T-helper 1 cell (primary cell): ENCODE measurements around the gene DUS4L.
A peak's percentile ranks its signal among the peaks of the same experiment; 100 is the strongest.
"Not testable (repeated sequence)": the region's sequence is repeated elsewhere in the genome, so short reads cannot be mapped to it uniquely, and the experiment has no call there.

ENCODE experiments used
- DNase-seq, 5 donors: peaks; one replicate each; pipeline ENCODE4 v3.0.0-alpha.2; 2012 to 2020
- total RNA-seq, 4 donors: gene quantifications; one replicate each; lab custom pipeline; 2026; lab: John Stamatoyannopoulos, UW

Gene DUS4L, protein sequence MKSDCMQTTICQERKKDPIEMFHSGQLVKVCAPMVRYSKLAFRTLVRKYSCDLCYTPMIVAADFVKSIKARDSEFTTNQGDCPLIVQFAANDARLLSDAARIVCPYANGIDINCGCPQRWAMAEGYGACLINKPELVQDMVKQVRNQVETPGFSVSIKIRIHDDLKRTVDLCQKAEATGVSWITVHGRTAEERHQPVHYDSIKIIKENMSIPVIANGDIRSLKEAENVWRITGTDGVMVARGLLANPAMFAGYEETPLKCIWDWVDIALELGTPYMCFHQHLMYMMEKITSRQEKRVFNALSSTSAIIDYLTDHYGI
- 1.6 to 3.9 (median 2.0) reads per million in 4 donors for total RNA-seq

DNA sequence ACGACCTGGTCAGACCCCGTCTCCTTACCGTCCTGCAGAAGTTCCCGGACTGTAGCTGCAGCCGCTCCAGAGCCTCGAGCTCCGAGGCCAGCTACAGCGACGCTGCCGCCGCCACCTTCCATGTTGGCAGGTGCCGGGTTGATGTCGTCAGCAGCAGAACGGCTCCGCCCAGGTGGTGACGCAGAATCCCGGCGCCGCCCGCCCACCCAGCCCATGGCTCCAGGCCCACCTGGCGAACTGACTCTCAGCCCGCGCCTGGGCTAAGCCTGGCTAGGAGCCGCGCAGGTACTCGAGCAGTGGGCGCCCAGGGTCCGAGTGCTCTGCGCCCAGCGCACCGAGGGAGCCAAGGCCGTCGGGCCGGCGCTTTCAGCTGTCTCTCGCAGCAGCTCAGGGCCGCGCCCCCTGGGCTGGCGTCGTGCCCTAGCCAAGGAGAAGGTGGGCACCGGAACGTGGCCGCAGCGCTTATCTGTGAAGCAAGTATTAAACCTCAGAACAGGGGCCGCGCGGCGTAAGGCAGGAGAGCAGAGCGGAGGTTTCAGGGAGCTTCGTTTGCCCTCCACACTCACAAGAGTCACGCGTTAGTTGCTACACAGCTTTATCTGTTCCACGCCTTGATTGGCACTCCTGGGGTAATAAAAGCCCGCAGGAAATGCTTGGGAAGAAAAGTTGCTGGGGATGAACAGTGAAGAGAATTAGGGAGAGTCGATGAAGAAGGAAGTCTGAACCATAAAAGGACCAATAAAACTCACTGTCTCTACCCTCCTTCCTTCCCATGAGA, at the start of gene DUS4L, which contains the start of gene COG5:
Gene DUS4L, plus strand, starts transcription at position 197 of the 778 bp plus-strand sequence. CDS start 3,100 bp downstream, outside the sequence.
Gene COG5, minus strand, starts transcription at position 146 of the 778 bp plus-strand sequence. Its CDS starts 24 bp downstream, at position 122.
- peak; percentile 61 to 85 (median 81) for DNase-seq

DNA sequence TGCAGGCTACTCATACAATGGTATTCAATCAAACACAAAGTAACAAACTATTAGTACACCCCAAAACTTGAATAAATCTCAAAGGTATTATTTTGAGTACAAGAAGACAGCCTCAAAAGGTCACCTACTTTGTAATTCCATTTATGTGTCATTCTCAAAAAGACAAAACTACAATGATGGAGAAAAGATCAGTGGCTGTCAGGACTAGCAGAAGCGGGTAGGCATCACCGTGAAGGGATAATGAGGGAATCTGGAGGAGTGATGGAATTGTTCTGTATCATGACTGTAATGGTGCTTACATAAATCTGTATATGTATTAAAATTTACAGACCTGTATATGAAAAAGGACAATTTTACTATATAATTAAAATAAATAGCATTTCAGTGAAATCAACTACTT, 37.1 kb upstream of the DUS4L start:
- DNase-seq, result no peak

DNA sequence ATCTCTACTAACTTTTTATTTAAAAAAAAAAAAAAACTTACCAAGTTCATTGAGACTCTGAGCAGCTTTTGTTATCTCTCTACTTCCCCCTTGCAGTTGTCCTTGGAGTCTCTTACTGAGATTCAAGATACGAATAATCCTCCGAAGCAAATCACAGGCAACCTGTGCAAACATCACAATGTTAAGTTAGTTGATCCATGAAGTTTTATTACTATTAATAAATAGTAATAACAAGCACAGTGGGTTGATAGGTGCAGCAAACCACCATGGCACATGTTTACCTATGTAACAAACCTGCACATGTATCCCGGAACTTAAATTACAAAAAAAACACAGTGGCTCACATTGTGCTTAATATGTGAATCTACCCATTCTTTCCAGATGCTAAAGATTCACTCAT, 36.6 kb upstream of the DUS4L start:
- DNase-seq, result no peak

DNA sequence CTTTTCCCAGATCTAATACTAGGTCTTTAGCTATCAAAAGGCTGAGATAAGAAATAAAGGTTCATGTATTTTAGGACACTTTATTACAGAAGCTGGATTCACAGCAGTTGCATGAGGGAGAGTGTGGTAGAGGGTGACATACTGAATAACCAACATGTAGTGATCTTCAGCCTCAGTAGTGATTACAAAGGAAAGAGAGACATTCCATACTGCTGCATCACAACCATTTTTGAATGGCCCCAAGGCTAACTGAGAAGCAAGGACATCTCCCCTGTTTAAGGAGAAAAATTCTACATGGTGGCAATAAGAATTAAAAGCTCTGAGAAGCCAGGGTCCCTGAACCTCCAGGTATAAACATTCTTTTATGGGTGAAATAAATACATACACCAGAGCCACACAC, 35.3 kb upstream of the DUS4L start:
- no peak for DNase-seq

DNA sequence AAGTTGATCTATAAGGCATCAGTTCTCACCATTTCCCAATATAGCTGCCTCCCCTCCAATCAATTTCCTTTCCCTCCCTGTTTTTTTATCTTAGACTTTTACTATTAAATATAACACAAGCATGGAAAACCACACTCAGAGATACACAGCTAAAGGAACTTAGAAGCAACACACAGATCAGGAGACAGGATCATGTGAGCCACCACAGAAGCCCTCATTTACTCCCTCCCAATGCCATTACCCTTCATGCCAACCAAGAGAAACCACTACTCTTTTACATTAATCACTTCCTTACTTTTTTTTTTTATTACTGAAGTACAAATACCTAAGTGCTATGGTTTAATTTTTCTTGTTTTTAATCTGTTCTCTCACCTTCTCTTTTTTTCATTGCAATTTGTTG, 33.0 kb upstream of the DUS4L start:
- DNase-seq, result no peak

DNA sequence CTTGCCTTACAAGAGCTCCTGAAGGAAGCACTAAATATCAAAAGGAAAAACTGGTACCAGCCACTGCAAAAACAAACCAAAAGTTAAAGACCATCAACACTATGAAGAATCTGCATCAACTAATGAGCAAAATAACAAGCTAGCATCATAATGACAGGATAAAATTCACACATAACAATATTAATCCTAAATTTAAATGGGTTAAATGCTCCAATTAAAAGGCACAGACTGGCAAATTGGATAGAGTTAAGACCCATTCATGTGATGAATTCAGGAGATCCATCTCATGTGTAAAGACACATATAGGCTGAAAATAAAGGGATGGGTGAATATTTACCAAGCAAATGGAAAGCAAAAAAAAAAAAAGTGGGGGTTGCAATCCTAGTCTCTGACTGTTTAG, 29.6 kb upstream of the DUS4L start:
- no peak for DNase-seq

DNA sequence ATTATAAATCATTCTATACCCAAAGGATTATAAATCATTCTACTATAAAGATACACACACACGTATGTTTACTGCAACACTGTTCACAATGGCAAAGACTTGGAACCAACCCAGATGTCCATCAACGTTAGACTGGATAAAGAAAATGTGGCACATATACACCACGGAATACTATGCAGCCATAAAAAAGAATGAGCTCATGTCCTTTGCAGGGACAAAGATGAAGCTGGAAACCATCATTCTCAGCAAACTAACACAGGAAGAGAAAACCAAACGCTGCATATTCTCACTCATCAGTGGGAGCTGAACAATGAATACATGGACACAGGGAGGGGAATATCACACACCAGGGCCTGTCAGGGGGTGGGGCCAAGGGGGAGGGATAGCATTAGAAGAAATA, 26.5 kb upstream of the DUS4L start:
- not testable (repeated sequence) for DNase-seq

DNA sequence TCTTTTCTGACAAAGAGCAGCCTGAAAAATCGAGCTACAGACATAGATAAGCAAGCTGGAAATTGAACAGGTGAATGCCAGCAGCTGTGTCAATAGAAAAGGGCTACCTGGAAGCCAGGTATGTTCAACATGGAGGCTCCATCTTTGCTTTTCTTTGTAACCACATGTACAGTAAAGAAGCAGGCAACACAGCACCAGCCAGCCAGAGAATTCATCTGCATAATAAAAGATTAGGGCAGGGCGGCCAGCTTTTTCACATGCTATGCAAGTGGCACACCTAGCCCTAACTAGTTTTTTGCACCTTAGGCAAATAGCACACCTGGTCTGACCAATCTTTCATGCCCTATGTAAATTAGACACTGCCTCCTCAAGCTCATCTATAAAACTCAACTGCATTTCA, 25.8 kb upstream of the DUS4L start:
- DNase-seq, result no peak

DNA sequence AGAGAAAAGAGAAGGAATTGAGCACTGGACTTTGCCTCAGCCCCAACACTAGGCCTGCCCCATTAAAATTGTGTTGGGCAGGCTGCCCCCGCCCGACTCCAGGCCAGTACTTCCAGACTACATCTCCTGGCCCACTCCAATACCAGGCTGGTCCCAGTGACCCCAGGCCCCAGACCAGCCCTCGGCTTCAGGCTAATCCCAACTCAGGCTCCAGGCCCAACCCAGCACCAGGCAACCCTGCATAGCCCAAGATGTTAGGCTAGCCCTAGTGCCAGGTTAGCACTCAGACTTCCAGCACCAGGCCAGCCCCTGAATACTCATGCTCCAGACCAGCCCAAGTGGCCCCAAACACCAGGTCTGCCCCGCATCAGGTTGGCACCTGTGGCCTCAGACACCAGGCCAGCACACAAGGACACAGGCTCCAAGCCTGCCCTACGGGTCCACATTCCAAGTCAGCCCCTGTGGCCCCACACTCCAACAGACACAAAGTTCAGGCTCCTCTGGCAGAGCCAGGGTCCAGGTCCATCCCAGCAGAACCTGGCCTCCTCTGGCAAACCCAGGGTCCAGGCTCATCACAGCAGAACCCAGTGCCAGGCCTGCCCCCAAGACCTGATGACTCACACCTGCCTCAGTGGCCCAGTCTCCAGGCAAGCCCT, 20.3 kb upstream of the DUS4L start:
- DNase-seq, result no peak

DNA sequence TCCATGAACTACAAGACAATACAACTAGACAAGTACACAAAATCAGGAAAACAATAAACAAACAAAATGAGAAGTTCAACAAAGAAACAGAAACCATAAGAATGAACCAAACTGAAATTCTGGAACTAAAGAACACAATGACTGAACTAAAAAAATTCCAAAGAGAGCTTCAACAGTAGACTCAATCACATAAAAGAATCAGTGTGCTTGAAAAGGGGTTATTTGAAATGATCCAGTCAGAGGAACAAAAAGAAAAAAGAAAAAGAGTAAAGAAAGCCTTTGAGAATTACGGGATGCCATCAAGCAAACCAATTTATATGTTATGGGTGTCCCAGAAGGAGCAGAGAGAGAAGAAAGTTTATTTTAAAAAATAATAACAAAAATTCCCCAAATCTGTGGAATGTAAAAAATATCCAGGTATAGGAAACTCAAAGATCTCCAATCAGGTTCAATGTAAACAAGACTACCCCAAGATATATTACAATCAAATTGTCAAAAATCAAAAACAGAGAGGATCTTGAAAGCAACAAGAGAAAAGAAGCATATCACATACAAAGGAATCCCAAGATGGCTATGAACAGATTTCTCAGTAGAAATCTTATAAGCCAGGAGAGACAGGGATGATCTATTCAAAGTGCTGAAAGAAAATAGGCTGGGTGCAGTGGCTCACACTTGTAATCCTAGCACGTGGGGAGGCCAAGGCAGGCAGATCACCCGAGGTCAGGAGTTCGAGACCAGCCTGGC, 18.8 kb upstream of the DUS4L start:
- DNase-seq, result no peak

DNA sequence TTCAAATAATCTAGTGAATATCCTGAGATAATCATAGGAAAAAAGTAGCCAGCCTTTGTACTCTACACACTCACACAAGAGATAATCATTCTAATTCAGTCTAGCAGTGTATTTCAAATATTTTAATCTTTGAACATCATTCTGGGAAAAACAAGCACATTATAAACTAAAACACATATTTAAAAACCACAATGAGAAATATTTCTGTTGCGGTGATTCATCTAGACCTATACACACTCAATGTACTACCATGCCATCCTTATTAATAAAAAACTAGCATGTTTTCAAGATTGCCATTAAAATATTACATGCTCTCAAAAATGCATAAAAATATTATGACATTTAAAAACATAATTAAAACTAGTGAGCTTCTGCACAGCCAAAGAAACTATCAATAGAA, 11.8 kb upstream of the DUS4L start:
- no peak for DNase-seq

DNA sequence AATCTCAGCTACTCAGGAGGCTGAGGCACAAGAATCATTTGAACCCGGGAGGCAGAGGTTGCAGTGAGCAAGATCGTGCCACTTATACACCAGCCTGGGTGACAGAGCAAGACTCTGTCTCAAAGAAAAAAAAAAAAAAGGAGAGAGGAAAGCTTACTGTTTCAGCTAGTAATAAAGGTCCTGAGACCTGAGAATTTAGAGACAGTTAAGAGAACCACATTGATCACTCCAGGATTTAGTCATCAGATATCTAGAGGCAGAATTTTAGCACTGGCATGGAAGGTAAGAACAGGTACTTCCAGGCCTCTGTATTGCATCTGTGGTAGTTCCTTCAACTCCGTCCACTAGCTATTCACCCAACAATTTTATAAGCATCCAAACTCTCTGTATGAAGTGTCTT, 7.9 kb upstream of the DUS4L start:
- peak in 1 of 5 donors; percentile 32 for DNase-seq

DNA sequence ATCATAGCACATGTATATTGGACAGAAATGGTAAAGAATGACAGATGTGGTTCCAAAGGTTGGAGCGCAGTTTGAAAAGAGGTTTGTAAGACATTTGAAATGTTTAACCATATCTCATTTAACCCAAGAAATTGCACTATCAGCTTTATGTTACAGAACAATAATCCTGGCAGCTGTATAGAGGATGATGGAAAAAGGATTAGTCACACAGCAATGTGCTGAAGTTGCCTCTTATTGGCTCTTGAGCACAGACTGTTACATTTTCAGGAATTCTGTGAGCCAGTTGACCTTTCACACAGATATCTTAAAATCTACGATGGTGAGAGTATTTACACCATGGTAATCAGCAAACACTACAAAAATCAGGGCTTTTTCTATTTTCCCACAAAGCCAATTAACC, 3.9 kb upstream of the DUS4L start:
- no peak for DNase-seq

DNA sequence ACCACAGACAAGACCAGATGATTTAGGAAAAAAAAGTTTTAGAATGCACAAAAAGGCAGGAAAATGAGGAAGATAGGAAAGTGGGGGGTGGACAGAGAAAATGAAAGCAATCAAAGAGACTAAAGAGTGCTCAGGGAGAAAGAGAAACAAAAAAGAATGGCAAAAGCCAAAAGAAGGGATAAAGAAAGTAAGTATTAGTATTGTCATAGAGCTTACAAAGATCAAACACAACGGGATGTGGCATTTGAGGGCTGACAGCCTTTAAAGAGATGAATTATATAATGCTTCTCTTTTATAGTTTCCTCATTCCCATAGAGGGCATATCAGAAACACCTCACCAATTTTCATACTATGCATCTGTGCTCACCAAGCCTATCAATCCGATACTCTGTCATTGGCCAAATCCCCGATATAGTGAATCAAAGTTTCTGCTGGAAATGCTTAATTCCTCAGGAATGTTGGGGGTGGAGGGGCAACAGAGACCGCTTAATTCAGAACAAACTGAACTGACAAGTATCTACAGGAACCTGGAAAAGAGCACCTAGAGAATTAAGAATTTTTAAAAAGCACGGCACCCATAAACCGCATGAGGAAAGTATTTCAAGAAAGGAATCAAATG, 2.8 kb upstream of the DUS4L start:
- DNase-seq, result peak in 3 of 5 donors; percentile 26 to 61 (median 36)

DNA sequence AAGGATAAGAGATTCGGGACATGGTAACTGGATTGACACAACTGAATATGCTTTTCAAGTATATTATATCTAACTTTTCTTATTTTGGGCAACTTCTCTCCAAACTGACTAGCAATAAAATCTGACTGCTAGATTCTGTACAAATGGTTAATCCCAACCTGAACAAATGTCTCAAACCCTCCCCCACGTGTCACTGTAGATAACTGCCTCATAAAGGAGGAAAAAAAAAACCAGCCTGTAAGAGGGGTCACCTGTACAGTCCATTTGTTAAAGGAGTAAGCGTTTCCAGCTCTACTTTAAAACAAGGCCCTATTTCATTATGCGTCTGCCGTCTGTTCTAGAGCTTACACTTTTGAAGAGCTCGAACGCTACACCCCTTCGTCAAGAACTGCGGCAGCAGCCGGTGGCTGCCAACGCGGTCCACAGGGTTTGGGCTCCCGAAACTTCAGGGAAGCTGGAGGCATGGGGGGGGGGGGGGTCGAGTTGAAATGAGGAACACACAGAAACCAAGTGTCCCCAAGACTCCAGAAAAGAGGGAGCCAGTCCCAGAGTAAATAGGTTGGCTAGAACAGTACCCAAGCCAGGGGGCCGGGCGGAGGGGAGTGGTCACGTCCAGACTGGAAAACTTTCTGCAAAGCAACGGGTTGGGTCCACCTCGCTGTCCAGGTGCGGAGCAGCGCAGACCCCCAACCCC, 543 bp upstream of the DUS4L start:
- DNase-seq, result peak in 1 of 5 donors; percentile 9

DNA sequence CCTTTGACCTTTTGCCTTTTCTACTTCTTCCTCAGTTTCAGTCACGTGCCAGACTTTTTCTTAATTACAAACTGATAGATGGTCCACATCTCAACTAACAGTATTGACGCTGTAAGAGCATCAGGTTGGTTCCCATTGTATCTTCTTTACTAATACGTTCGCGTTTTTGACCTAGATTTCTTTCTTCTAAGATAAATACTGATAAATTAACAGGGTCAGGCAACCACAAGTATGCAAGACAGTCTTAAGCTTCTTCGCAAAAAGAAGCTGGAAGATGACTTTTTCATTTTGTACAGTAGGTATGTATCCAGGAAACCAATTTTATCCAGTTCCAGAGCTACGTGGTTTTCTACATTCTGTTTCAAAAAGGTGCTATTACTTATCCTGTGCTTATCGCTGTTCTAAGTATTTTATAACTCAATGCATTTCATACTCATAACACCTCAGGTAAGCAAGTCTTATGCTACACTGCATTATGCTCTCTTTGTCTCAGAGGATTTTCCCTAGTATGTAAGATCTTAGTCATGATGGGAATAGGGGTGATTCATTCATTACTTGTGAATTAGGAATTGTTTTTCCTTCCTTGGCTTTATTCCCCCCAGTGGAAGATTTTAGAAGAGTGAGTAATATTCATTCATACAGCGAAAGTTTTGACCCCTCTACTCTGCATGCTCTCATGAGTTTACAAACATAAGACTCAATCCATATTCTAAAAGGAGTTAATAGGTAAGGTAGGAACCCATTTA, 955 bp downstream of the DUS4L start:
- DNase-seq, result no peak

DNA sequence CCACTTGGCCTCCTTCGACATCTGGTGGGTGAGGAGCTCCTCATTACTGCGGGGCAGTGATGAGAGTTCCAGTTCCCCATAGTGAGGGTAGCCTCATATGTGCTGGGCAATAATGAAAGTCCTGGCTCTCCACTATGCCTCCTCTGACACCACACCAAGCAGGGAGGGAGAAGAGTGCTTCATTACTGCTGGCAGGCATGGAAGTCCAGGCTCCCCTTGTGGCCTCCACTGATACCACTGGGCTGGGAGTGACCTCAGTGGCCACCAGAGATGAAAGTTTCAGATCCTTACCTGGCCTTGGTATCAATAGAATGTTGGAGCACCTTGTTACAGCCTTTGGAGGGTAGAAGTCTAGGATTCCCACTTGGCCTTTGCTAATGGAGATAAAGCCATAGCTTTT, 6.5 kb downstream of the DUS4L start:
- DNase-seq, result no peak

DNA sequence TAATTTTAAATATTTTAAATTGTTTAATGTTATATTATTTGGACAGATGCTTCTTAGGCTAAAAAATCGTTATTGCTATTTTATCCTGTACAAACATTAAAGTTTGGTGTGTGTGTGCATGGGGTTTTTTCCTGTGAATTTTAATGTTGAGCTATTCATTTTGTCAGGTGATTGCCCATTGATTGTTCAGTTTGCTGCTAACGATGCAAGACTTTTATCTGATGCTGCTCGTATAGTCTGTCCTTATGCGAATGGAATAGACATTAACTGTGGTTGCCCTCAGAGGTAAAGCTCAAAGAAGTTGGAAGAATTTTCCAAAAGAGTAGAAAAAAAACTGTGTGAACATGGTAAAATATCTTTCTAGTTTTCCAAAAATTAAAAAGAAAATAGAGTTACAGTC, 9.8 kb downstream of the DUS4L start:
- DNase-seq, result no peak

DNA sequence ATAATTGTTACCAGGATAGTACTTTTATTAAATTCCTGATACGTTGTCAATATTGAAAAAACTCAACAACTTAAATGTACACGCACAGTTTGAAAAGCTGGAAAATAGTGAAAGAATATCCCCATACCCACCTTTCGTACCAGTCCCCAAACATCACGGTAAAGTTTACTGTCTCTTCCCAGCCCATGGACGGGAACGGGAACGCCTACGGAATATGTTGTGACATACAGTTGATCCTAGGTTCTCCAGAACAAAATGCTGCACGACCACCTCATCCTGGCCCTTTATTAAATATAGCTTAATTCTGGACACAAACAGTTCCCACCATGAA, 15.7 kb downstream of the DUS4L start:
- DNase-seq, result no peak

DNA sequence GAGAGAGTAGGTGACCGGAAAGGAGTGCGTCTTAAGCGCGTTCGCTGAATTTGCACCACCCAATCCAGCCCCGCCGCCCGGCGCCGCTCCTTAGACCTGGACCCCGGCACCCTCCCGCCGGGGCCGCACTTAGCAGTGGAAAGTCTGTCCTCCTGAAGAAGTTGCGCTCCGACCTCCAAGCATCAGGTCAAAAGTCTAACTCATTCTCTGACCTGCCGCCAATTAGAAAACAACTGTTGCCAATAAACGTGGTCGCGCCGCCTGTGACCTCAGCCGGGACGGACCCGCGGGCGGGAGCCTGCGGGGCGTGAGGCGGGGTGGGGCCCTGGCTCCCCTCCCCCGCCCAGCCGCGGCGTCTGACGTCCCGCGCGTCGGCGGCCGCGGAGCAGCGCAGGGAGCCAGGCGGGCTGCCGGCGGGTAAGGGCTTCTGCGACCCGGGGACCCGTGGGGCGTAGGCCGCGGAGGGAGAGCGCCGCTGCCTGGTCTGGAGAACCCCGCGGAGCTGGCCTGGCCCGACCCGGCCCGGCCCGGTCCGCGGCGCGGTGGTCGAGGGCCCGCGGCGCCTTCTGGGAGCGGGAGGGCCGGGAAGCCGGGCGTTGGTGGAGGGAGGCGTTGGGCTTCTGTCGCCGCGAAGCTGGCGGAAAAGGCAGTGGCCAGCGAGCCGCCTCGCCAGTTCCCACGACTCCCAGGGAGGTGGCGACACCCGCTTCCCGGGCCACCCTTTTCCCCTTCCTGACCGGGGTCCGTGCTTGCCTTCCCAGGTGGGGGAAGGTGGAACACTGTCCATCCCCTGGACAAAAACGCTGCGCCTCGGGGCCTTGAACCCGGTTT, 16.3 kb downstream of the DUS4L start, which contains the start of gene BCAP29:
Gene BCAP29, plus strand, starts transcription at position 362 of the 831 bp plus-strand sequence. CDS start 527 bp downstream, outside the sequence.
- DNase-seq, result peak; percentile 41 to 75 (median 47)
